HG03060 (cell line): ENCODE results near the gene PTPRM.

Experiments used
- ATAC-seq: cut with Tn5 transposase; IDR thresholded peaks from one replicate; pipeline ENCODE4 v1.9.1; 2021; ENCODE audit warnings: low read depth, moderate number of reproducible peaks; ENCODE audit not compliant: unreplicated experiment

The PTPRM gene

GRCh38 chr18:8247700-8248099, 680.6 kb downstream of the PTPRM start:
- no peak for ATAC-seq

- ATAC-seq: no peak
Observed at GRCh38 chr18:8248576-8248975, 681.5 kb downstream of the PTPRM start.

- ATAC-seq: no peak
Observed at GRCh38 chr18:8249811-8250210, 682.7 kb downstream of the PTPRM start.

GRCh38 chr18:8252371-8252770, 685.3 kb downstream of the PTPRM start:
- ATAC-seq: no peak

GRCh38 chr18:8253944-8254343, 686.8 kb downstream of the PTPRM start:
- ATAC-seq: no peak

GRCh38 chr18:8254654-8255053, 687.5 kb downstream of the PTPRM start:
- ATAC-seq: no peak

- no peak for ATAC-seq
Observed at GRCh38 chr18:8257851-8258434, 690.8 kb downstream of the PTPRM start.

- no peak for ATAC-seq
Observed at GRCh38 chr18:8260319-8260718, 693.2 kb downstream of the PTPRM start.

- ATAC-seq: no peak
Observed at GRCh38 chr18:8260827-8261226, 693.7 kb downstream of the PTPRM start.

- no peak for ATAC-seq
Observed at GRCh38 chr18:8261651-8262091, 694.6 kb downstream of the PTPRM start.

GRCh38 chr18:8262221-8262620, 695.1 kb downstream of the PTPRM start:
- ATAC-seq: no peak

- no peak for ATAC-seq
Observed at GRCh38 chr18:8264116-8264515, 697.0 kb downstream of the PTPRM start.

GRCh38 chr18:8264861-8265411, 697.8 kb downstream of the PTPRM start:
- no peak for ATAC-seq

GRCh38 chr18:8272254-8272653, 705.1 kb downstream of the PTPRM start:
- no peak for ATAC-seq

GRCh38 chr18:8274370-8274769, 707.3 kb downstream of the PTPRM start:
- no peak for ATAC-seq

- no peak for ATAC-seq
Observed at GRCh38 chr18:8276406-8276805, 709.3 kb downstream of the PTPRM start.

GRCh38 chr18:8277270-8277669, 710.2 kb downstream of the PTPRM start:
- no peak for ATAC-seq

- ATAC-seq: no peak
Observed at GRCh38 chr18:8279346-8279745, 712.2 kb downstream of the PTPRM start.

GRCh38 chr18:8279781-8280330, 712.7 kb downstream of the PTPRM start:
- no peak for ATAC-seq

- no peak for ATAC-seq
Observed at GRCh38 chr18:8283891-8284585, 716.9 kb downstream of the PTPRM start.

- ATAC-seq: no peak
Observed at GRCh38 chr18:8286303-8286702, 719.2 kb downstream of the PTPRM start.
